ENCODE measurements around the gene AKR1C2.
"Not testable (repeated sequence)": the region's sequence is repeated elsewhere in the genome, so short reads cannot be mapped to it uniquely, and the experiment has no call there.

DNA sequence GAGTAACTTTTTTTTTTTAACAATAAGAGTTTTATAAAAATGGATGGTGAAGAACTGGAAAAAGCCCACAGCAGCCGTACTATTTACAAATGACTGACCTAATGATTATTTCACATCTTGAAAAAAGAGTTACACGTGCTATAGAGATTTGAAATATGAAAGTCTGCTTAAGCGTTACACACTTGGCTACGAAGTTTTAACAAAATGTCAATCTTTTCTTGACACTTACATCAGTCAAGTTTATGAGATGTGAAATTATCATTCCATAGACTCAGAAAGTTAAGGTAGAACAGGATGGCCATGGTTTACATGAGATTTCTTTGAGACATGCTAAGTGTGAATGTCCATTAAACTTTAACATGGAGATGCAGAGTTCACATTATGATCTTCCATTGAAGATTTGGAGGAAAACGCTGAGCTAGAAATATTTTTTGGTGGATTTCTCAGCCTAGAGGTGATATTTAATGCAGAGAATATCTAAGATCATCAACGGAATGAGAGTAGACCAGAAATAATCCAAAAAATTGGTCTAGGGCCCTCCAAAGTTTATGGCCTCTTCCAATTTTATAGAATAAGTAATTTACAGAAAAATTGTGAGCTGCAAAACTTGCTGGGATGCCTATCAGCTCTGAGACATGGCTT is 15.5 kb downstream of the AKR1C2 start:
- TF ChIP-seq, protein P1, sequence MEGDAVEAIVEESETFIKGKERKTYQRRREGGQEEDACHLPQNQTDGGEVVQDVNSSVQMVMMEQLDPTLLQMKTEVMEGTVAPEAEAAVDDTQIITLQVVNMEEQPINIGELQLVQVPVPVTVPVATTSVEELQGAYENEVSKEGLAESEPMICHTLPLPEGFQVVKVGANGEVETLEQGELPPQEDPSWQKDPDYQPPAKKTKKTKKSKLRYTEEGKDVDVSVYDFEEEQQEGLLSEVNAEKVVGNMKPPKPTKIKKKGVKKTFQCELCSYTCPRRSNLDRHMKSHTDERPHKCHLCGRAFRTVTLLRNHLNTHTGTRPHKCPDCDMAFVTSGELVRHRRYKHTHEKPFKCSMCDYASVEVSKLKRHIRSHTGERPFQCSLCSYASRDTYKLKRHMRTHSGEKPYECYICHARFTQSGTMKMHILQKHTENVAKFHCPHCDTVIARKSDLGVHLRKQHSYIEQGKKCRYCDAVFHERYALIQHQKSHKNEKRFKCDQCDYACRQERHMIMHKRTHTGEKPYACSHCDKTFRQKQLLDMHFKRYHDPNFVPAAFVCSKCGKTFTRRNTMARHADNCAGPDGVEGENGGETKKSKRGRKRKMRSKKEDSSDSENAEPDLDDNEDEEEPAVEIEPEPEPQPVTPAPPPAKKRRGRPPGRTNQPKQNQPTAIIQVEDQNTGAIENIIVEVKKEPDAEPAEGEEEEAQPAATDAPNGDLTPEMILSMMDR (IDR thresholded peaks at IDR 0.05 in 2 of 3, conservative IDR thresholded peaks at IDR 0.05 in 1 of 3; ENCODE audit: borderline replicate concordance in 1 of 3, insufficient read depth in 1 of 3, low read depth in 2 of 3, low read length in 2 of 3), result not testable (repeated sequence)
- not testable (repeated sequence) for TF ChIP-seq REST (IDR thresholded peaks at IDR 0.05; ENCODE audit: low read depth); POLR2A (IDR thresholded peaks at IDR 0.05; ENCODE audit: borderline replicate concordance, extremely low read depth, insufficient read depth, insufficient read length); RAD21 (IDR thresholded peaks at IDR 0.05; ENCODE audit: low read depth); EZH2phosphoT487 (IDR thresholded peaks at IDR 0.05; ENCODE audit: borderline replicate concordance); ZFX (IDR thresholded peaks at IDR 0.05)
- TF ChIP-seq, protein P2, sequence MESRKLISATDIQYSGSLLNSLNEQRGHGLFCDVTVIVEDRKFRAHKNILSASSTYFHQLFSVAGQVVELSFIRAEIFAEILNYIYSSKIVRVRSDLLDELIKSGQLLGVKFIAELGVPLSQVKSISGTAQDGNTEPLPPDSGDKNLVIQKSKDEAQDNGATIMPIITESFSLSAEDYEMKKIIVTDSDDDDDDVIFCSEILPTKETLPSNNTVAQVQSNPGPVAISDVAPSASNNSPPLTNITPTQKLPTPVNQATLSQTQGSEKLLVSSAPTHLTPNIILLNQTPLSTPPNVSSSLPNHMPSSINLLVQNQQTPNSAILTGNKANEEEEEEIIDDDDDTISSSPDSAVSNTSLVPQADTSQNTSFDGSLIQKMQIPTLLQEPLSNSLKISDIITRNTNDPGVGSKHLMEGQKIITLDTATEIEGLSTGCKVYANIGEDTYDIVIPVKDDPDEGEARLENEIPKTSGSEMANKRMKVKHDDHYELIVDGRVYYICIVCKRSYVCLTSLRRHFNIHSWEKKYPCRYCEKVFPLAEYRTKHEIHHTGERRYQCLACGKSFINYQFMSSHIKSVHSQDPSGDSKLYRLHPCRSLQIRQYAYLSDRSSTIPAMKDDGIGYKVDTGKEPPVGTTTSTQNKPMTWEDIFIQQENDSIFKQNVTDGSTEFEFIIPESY (IDR thresholded peaks at IDR 0.05; ENCODE audit: extremely low read depth, insufficient replicate concordance, low read length), result not testable (repeated sequence)

Measured in HCT116 (cell line).